ENCODE results near the gene C17orf67.

DNA sequence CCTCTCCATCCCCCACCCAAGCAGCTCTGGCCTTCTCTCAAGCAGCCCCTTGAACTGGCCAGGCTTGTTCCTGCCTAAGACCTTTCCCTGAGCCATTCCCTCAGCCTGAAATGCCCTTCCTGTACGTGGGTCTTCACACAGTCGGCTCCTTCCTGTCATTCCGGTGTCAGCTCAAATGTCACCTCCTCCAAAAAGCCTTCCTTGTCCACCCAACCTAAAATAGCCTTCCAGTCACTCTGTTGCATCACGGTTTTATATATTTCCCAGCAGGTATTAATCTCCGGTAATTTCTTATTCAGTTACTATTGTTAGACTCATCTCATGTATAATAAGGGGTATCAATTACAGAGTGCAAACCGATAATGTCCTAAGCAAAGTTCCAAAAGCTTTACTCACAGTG lies 51.8 kb downstream of the C17orf67 start:
- TF ChIP-seq, protein P1, sequence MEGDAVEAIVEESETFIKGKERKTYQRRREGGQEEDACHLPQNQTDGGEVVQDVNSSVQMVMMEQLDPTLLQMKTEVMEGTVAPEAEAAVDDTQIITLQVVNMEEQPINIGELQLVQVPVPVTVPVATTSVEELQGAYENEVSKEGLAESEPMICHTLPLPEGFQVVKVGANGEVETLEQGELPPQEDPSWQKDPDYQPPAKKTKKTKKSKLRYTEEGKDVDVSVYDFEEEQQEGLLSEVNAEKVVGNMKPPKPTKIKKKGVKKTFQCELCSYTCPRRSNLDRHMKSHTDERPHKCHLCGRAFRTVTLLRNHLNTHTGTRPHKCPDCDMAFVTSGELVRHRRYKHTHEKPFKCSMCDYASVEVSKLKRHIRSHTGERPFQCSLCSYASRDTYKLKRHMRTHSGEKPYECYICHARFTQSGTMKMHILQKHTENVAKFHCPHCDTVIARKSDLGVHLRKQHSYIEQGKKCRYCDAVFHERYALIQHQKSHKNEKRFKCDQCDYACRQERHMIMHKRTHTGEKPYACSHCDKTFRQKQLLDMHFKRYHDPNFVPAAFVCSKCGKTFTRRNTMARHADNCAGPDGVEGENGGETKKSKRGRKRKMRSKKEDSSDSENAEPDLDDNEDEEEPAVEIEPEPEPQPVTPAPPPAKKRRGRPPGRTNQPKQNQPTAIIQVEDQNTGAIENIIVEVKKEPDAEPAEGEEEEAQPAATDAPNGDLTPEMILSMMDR (IDR thresholded peaks at IDR 0.05), result no peak
- no peak for TF ChIP-seq ZFX (IDR thresholded peaks at IDR 0.05; ENCODE audit: borderline replicate concordance)

Data from 22Rv1 (cell line).